ENCODE measurements around the gene GRID2.

GRCh38 chr4:92270908-92271307 lies 32.9 kb upstream of the GRID2 start:
- TF ChIP-seq POLR2A (IDR thresholded peaks at IDR 0.05; ENCODE audit: low read length): no peak
- no peak for TF ChIP-seq GATA1 (IDR thresholded peaks at IDR 0.05; ENCODE audit: low read depth, low read length)

Measured in erythroblast (primary cell).